ENCODE measurements around the gene OPA3. TPM values are rescaled to one million over a fixed set of nuclear protein-coding genes. Genes with fewer than 3 reads are reported as not detected.
"Not testable (repeated sequence)": the region's sequence is repeated elsewhere in the genome, so short reads cannot be mapped to it uniquely, and the experiment has no call there.

The OPA3 gene
- total RNA-seq, 6 experiments from 2014 or later = 13.3 to 15.5 (median 14.3) TPM

DNA sequence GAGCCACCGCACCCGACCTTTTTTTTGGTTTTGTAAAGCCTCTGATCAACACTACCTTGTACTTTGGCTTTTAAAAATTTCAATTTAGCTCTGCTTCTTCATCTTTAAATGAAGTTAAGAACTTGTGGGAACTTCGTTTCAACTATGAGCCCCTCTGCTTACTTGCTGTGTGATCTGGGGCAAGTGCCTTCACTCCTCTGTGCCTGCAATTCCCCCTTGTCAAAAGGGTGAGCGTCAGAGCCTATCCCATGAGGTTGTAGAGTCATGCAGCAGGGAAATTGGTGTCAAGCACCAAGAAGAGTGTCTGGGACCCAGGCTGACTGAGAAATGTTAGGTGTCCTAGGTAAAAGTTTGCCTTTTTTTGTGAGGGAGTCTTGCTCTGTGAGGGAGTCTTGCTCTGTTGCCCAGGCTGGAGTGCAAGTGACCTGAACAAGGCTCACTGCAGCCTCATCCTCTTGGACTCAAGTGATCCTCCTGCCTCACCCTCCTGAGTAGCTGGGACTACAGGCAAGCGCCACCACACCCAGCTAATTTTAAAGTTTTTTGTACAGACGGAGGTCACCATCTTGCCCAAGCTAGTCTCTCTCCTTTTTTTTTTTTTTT is 71.6 kb downstream of the OPA3 start:
- Mint-ChIP-seq H3K27ac (peak overlapping the region; percentile 45; the same call in 1 of the 2 replicates), H3K27me3 (ENCODE audit: insufficient read depth) (no peaks in the 10 kb centered on the region; the same call in 1 of the 2 replicates), H3K36me3 (ENCODE audit: low read depth) (peaks cover 23% of the 10 kb centered on the region), H3K9me3 (no peaks in the 10 kb centered on the region), H3K4me1 (ENCODE audit: low read depth) (peaks cover 30% of the 10 kb centered on the region), H3K4me3 (no peak overlapping the region)
- no peak for TF ChIP-seq CTCF (IDR thresholded peaks at IDR 0.05)
- no peak for DNase-seq

DNA sequence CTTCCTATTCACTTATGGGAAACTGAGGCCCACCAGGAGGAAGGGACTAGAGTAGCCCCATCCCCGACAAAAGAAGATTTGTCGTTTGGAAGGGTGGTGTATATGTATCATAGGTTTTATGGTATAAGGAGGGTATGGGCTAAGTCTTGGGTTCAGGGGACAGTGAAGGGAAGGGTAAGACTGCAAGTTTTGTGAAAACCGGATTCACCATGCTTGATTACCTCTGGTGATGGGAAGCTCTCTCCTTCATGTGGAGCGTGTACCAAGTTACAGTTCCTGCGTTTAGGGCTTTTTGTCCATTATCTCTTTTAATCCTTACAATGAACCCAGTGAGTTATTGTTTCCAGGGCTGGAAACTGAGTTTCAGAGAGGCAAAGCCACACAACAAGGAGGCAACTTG is 73.5 kb downstream of the OPA3 start:
- no peak for TF ChIP-seq CTCF (IDR thresholded peaks at IDR 0.05)
- no peak for DNase-seq
- no peak overlapping the region for H3K27ac Mint-ChIP-seq
- H3K4me3 Mint-ChIP-seq = peak overlapping the region; percentile 95
- H3K36me3 Mint-ChIP-seq (ENCODE audit: low read depth) = peaks cover 17% of the 10 kb centered on the region
- H3K9me3 Mint-ChIP-seq = no peaks in the 10 kb centered on the region
- H3K27me3 Mint-ChIP-seq (ENCODE audit: insufficient read depth) = no peaks in the 10 kb centered on the region; the same call in 1 of the 2 replicates
- H3K4me1 Mint-ChIP-seq (ENCODE audit: low read depth) = peaks cover 29% of the 10 kb centered on the region

DNA sequence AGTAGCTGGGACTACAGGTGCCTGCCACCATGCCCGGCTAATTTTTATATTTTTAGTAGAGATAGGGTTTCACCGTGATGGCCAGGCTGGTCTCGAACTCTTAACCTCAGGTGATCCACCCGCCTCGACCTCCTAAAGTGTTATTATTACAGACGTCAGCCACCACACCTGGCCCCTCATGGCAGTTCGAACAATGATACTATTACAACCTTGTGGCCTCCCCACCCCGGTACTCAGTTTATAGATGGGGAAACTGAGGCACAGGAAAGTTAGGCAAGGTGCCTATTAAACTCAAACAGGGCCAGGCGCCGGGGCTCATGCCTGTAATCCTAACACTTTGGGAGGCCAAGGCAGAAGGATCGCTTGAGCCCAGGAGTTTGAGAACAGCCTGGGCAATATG is 74.2 kb downstream of the OPA3 start:
- peaks cover 17% of the 10 kb centered on the region for H3K36me3 Mint-ChIP-seq (ENCODE audit: low read depth)
- H3K27me3 Mint-ChIP-seq (ENCODE audit: insufficient read depth); H3K9me3 Mint-ChIP-seq; H3K27ac Mint-ChIP-seq; DNase-seq: not testable (repeated sequence)
- H3K4me3 Mint-ChIP-seq = peak overlapping the region; percentile 95
- peaks cover 36% of the 10 kb centered on the region for H3K4me1 Mint-ChIP-seq (ENCODE audit: low read depth)

DNA sequence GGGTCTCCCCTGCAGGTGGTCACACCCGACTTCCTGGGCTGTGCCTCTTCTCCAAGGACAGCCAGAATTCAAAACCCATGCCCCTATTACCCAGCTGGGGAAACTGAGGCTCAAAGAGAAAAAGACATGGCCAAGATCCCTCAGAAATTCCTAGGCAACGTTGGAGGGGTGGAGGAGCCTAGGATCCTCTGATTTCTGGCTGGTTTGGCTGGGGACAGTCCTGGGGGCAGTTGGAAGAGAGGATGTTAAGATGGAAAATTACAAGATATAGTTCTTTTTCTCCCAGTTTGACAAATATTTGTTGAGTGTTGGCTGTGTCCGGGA is 74.9 kb downstream of the OPA3 start:
- Mint-ChIP-seq H3K9me3 (no peaks in the 10 kb centered on the region), H3K4me3 (peak overlapping the region; percentile 95), H3K36me3 (ENCODE audit: low read depth) (peaks cover 17% of the 10 kb centered on the region), H3K27me3 (ENCODE audit: insufficient read depth) (no peaks in the 10 kb centered on the region; the same call in 1 of the 2 replicates), H3K27ac (peak overlapping the region; percentile 89), H3K4me1 (ENCODE audit: low read depth) (peaks cover 43% of the 10 kb centered on the region)
- no peak for TF ChIP-seq CTCF (IDR thresholded peaks at IDR 0.05)
- no peak for DNase-seq

GRCh38 chr19:45508861-45509691 is 75.5 kb downstream of the OPA3 start:
- Mint-ChIP-seq H3K4me3 (peak overlapping the region; percentile 95), H3K27ac (peak overlapping the region; percentile 89), H3K4me1 (ENCODE audit: low read depth) (peaks cover 42% of the 10 kb centered on the region), H3K27me3 (ENCODE audit: insufficient read depth) (no peaks in the 10 kb centered on the region; the same call in 1 of the 2 replicates), H3K36me3 (ENCODE audit: low read depth) (peaks cover 17% of the 10 kb centered on the region), H3K9me3 (no peaks in the 10 kb centered on the region)
- TF ChIP-seq CTCF (IDR thresholded peaks at IDR 0.05) = peak; percentile 26
- DNase-seq = peak; percentile 57

DNA sequence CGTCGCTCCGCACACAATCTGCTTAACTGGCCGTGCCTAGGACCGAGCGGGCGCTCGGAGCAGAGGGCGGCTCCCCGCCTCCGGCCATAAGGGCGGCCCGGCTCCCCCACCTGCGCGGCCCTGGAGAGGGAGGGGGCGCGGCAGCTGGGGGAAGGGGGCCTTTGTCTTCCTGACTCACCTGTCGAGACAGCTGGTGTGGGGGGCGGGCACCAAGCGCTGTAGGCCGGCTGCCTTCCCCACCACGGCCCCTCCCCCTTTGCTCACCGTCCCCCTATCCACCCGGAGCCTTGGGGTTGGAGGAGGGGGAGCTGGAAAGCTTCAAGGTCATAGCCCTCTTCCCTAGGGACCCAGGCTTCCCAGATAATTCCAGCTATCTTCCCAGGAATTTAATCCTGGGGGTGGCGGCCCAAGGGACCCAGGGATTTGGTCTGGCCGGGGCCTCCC is 76.2 kb downstream of the OPA3 start:
- no peak for DNase-seq
- peaks cover 36% of the 10 kb centered on the region for H3K4me1 Mint-ChIP-seq (ENCODE audit: low read depth)
- TF ChIP-seq CTCF (IDR thresholded peaks at IDR 0.05) = no peak
- H3K27ac Mint-ChIP-seq = peak overlapping the region; percentile 80; the same call in 1 of the 2 replicates
- no peaks in the 10 kb centered on the region; the same call in 1 of the 2 replicates for H3K27me3 Mint-ChIP-seq (ENCODE audit: insufficient read depth)
- H3K4me3 Mint-ChIP-seq = peak overlapping the region; percentile 95
- H3K36me3 Mint-ChIP-seq (ENCODE audit: low read depth) = peaks cover 17% of the 10 kb centered on the region
- no peaks in the 10 kb centered on the region for H3K9me3 Mint-ChIP-seq

Data from HFFc6 (cell line).